ENCODE data around the gene PLCH2.

DNA sequence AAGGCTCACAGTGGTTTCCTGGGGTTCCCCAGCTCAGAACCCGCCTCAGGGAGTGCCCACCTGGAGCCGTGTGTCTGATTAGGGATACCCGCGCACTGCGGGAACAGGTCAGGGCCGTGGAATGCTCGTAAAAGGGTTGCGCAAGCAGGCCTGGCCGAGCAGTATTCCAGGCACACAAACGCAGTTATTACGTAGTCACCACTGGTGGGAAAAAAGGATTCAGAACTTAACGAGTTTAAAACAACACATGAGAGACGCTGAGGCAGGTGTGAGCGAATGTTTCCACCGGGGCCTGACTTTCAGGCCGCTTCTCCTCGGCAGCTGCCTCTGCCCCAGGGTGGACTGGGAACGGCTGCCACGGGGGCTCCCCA is 18.2 kb downstream of the PLCH2 start:
- TF ChIP-seq, protein P1, sequence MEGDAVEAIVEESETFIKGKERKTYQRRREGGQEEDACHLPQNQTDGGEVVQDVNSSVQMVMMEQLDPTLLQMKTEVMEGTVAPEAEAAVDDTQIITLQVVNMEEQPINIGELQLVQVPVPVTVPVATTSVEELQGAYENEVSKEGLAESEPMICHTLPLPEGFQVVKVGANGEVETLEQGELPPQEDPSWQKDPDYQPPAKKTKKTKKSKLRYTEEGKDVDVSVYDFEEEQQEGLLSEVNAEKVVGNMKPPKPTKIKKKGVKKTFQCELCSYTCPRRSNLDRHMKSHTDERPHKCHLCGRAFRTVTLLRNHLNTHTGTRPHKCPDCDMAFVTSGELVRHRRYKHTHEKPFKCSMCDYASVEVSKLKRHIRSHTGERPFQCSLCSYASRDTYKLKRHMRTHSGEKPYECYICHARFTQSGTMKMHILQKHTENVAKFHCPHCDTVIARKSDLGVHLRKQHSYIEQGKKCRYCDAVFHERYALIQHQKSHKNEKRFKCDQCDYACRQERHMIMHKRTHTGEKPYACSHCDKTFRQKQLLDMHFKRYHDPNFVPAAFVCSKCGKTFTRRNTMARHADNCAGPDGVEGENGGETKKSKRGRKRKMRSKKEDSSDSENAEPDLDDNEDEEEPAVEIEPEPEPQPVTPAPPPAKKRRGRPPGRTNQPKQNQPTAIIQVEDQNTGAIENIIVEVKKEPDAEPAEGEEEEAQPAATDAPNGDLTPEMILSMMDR (conservative IDR thresholded peaks at IDR 0.05; ENCODE audit: low read depth, low read length): no peak
- no peak for TF ChIP-seq EZH2 (IDR thresholded peaks at IDR 0.05; ENCODE audit: low read length, unreplicated experiment)

Data from PC-3 (cell line).